Kidney (tissue), 14 donors: ENCODE data around the gene HOXD11. TPM values are rescaled to one million over a fixed set of nuclear protein-coding genes. Genes with fewer than 3 reads are reported as not detected.

Experiments used
- DNase-seq, 5 donors: peaks; one replicate each; pipeline ENCODE4 v3.0.0-alpha.2; 2013 to 2020
- FAIRE-seq: peaks from 2 replicates; lab custom pipeline; 2012; peaks lifted over from hg19 to GRCh38; lab: Jason Lieb, UNC
- H3K27ac ChIP-seq, 2 donors: one replicate each; pipeline ENCODE4 v1.7.0; 2013; ENCODE audit warnings: low read depth in 2 of 2, low read length in 2 of 2, inconsistent platforms in 1 of 2
- H3K27me3 ChIP-seq: one replicate; pipeline ENCODE4 v1.7.1; 2013; ENCODE audit warnings: low read length, inconsistent platforms; ENCODE audit not compliant: control insufficient read depth, insufficient read depth
- H3K36me3 ChIP-seq, 3 donors: one replicate each; pipeline versions ENCODE4 v1.7.0 to v1.7.1; 2013; ENCODE audit warnings: low read length in 3 of 3, control low read depth in 1 of 3, inconsistent platforms in 1 of 3; ENCODE audit not compliant: insufficient read depth in 3 of 3, control insufficient read depth in 2 of 3
- H3K4me1 ChIP-seq, 3 donors: one replicate each; pipeline versions ENCODE4 v1.7.0 to v1.7.1; 2013; ENCODE audit warnings: low read length in 3 of 3, inconsistent platforms in 1 of 3, low read depth in 1 of 3; ENCODE audit not compliant: control insufficient read depth in 2 of 3, insufficient read depth in 2 of 3
- H3K4me3 ChIP-seq, 3 donors: one replicate each; pipeline versions ENCODE4 v1.7.0 to v1.8.1; 2013; ENCODE audit warnings: low read length in 3 of 3, control low read depth in 1 of 3, inconsistent platforms in 1 of 3
- H3K9ac ChIP-seq, 3 donors: one replicate each; pipeline versions ENCODE4 v1.7.0 to v1.7.1; 2013; ENCODE audit warnings: low read length in 3 of 3, control low read depth in 1 of 3, inconsistent platforms in 1 of 3
- H3K9me3 ChIP-seq, 3 donors: one replicate each; pipeline versions ENCODE4 v1.7.0 to v1.7.1; 2013; ENCODE audit warnings: low read length in 3 of 3, control low read depth in 1 of 3, inconsistent platforms in 1 of 3; ENCODE audit not compliant: control insufficient read depth in 2 of 3, insufficient read depth in 1 of 3
- intact Hi-C: fragments of 100-400 bp; cut with DNase I; formaldehyde crosslinking; loops from one replicate; pipeline ENCODE4 v1.11.1; 2022
- polyA plus RNA-seq: library from polyadenylated mRNA; stranded (reverse); fragments of 350-450 nt; fragmentation: Illumina TruSeq; extraction: RNeasy Lipid Tissue Mini Kit (QIAGEN cat#74804); gene quantifications from one replicate; pipeline ENCODE4 v1.2.3, GENCODE V29; 2014; ENCODE audit warnings: low read depth, low replicate concordance; ENCODE audit not compliant: insufficient read depth
- total RNA-seq: library from RNA; stranded (reverse); fragmentation: NEBNext Ultra II Directional; extraction: Animal tissue kit (Norgen Biotek cat#: 25700); gene quantifications from one replicate; pipeline ENCODE4 v1.2.1, GENCODE V29; 2021
- TF ChIP-seq, protein P1 (sequence below): IDR thresholded peaks from 3 replicates; pipeline ENCODE4 v1.5.1; 2012; ENCODE audit warnings: mild to moderate bottlenecking, moderate library complexity, borderline replicate concordance; ENCODE audit not compliant: insufficient read depth; ENCODE audit errors: extremely low read depth
- donor health status: control.
- donor health status: control.
- donor health status: control.
- donor health status: control.
- donor health status: control.
- donor health status: DM: yes; HTN: yes; CAD: no.
- donor health status: Normal renal cell carcinoma (clear cell type).

Gene HOXD11
- total and polyA plus RNA-seq, 2 donors from 2014 or later = 5.8 to 15.9 TPM

DNA sequence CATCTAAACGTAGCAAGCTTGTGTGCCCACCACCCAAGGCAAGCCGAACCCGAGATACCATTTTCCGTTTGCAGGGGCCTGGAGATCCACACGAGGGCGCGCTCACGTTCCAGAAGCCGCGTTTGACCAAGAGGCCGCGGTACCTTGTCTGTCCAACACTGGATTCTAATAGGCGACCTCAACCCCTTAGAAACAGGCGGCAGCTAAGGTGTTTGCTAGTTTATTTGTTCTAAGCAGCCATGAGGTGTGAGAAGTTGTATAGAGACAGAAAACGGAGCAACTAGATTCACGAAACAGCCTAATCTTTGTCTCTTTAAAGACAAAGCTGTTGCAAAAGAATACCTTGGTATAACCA is 4.2 kb downstream of the HOXD11 start:
- H3K9ac ChIP-seq = peak overlapping the region; percentile 21 to 91 (median 37)
- H3K4me3 ChIP-seq = peak overlapping the region; percentile 62 to 89 (median 69)
- no peaks in the 10 kb centered on the region for H3K27me3 ChIP-seq
- H3K4me1 ChIP-seq = peaks cover 0 to under 1% (median 0%) of the 10 kb centered on the region in 3 donors
- peaks cover 0 to 5% (median 0%) of the 10 kb centered on the region in 3 donors for H3K36me3 ChIP-seq
- peak; percentile 89 to 97 (median 93) for DNase-seq
- no peak for FAIRE-seq
- intact Hi-C loops = no loop called here
- TF ChIP-seq, protein P1, sequence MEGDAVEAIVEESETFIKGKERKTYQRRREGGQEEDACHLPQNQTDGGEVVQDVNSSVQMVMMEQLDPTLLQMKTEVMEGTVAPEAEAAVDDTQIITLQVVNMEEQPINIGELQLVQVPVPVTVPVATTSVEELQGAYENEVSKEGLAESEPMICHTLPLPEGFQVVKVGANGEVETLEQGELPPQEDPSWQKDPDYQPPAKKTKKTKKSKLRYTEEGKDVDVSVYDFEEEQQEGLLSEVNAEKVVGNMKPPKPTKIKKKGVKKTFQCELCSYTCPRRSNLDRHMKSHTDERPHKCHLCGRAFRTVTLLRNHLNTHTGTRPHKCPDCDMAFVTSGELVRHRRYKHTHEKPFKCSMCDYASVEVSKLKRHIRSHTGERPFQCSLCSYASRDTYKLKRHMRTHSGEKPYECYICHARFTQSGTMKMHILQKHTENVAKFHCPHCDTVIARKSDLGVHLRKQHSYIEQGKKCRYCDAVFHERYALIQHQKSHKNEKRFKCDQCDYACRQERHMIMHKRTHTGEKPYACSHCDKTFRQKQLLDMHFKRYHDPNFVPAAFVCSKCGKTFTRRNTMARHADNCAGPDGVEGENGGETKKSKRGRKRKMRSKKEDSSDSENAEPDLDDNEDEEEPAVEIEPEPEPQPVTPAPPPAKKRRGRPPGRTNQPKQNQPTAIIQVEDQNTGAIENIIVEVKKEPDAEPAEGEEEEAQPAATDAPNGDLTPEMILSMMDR = peak; percentile 74
- peak overlapping the region; percentile 92 to 94 for H3K27ac ChIP-seq
- no peaks in the 10 kb centered on the region for H3K9me3 ChIP-seq

DNA sequence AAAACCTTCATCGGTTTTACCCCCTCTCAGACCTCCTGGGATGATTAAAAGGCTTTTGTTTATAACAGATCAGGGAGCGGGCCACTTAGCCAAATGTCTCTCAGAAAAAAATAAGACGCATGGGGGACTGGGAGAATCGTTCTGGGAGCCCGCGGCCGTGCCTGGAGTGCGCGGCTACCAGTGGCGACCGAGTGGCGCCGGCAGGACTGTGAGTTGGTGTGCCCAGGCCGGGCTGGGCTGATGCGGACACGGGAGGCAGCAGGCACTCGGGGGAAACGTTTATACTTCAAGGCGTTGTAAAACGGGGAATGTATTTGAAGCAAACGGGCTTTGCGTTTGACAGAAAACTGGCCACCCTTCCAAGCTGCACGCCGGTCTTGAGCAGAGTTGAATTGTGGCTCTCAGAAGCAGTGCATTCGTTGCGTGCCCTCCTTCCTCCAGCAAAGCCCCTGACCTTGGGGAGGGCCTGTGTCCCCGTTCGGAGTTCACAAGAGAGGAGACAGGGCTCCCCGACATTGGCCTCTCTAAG is 4.8 kb downstream of the HOXD11 start:
- intact Hi-C loops = no loop called here
- FAIRE-seq = no peak

DNA sequence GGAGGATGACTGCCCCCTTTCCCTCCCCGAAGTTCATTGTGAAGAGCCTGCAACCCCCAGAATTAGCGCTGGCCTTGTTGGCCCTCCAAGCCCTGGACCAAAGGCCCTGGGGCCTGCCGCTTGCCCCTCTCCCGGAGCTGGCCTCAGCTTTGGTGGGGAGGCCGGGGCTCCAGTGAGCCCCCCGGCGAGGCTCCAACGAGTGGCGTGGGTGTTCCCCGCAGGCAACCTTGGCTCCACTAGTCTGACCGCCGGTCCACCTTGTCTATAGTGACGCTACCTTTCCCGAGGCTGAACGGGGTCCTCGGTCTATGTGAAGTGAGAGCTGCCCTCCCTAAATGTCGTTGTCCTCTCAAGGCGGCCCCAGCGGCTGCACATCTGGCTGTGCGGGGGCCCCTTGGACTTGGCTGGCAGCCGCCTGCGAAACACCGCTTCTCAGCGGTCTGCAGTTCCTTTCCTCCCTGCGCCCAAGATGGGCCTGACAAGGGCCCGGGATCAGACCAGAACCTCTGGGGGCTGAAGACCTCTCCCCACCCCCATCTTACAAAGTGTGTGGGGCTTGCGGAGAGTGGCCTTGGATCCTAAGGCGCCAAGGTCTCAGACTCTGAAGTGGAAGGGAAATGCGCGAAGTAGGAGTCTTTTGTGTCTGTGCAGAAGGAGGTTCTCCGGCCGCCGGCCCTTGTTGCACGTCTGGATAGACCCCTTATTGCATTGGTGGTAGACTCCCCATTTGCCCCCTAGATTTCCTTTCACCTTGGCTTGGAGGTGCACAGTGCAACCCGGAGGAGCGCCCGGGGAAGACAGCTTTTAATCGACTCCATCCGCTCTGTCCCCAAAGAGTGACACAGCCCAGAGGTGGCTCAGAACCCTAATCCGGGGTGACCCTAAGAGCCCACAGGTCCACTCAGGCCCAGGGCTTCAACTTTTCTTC is 5.6 kb downstream of the HOXD11 start:
- Histone ChIP-seq H3K27me3 (no peaks in the 10 kb centered on the region), H3K36me3 (peaks cover 0 to 8% (median 0%) of the 10 kb centered on the region in 3 donors), H3K27ac (peak overlapping the region; percentile 94 to 95), H3K4me3 (peak overlapping the region; percentile 48 to 89 (median 69)), H3K4me1 (peaks cover 0 to 5% (median 0%) of the 10 kb centered on the region in 3 donors), H3K9me3 (no peaks in the 10 kb centered on the region), H3K9ac (peak overlapping the region; percentile 57 to 97 (median 84))
- intact Hi-C loops = no loop called here
- FAIRE-seq (no peak), DNase-seq (peak in 1 of 5 donors; percentile 75)
- TF ChIP-seq, protein P1 = no peak

More for the DNA sequence above, 4.8 kb downstream of the HOXD11 start:
- Histone ChIP-seq H3K36me3 (peaks cover 0 to 6% (median 0%) of the 10 kb centered on the region in 3 donors), H3K4me1 (peaks cover 0 to 3% (median 0%) of the 10 kb centered on the region in 3 donors), H3K9me3 (no peaks in the 10 kb centered on the region), H3K27ac (peak overlapping the region; percentile 94 to 95), H3K4me3 (peak overlapping the region; percentile 48 to 89 (median 69)), H3K27me3 (no peaks in the 10 kb centered on the region), H3K9ac (peak overlapping the region; percentile 57 to 91 (median 84))
- DNase-seq = peak in 2 of 5 donors; percentile 29 to 52
- TF ChIP-seq, protein P1 = no peak
